H9 (cell line): ENCODE measurements around the gene TCF25. TPM values are rescaled to one million over a fixed set of nuclear protein-coding genes. Genes with fewer than 3 reads are reported as not detected.

Source experiments
- DNase-seq: peaks from one replicate; pipeline ENCODE4 v3.0.0-alpha.2; 2017
- H2AFZ ChIP-seq: one replicate; pipeline ENCODE4 v1.6.1; 2013; ENCODE audit warnings: mild to moderate bottlenecking, low read length, control low read depth, moderate library complexity
- H2AK5ac ChIP-seq: 2 replicates; pipeline ENCODE4 v1.6.1; 2013; ENCODE audit warnings: low read length, control low read depth, mixed read lengths; ENCODE audit not compliant: insufficient read length
- H2BK120ac ChIP-seq: one replicate; pipeline ENCODE4 v1.6.1; 2013; ENCODE audit warnings: low read depth, mild to moderate bottlenecking, low read length, control low read depth, inconsistent platforms; ENCODE audit not compliant: poor library complexity, severe bottlenecking
- H2BK12ac ChIP-seq: 2 replicates; pipeline ENCODE4 v1.6.1; 2013; ENCODE audit warnings: low read length, control low read depth, mixed read lengths, low read depth; ENCODE audit not compliant: insufficient read length
- H2BK15ac ChIP-seq: 2 replicates; pipeline ENCODE4 v1.6.1; 2013; ENCODE audit warnings: low read depth, low read length, control low read depth
- H2BK20ac ChIP-seq: one replicate; pipeline ENCODE4 v1.6.1; 2013; ENCODE audit warnings: low read depth, mild to moderate bottlenecking, low read length, control low read depth, inconsistent platforms; ENCODE audit not compliant: poor library complexity, severe bottlenecking
- H2BK5ac ChIP-seq: 2 replicates; pipeline ENCODE4 v1.6.1; 2013; ENCODE audit warnings: low read length, control low read depth, mixed read lengths; ENCODE audit not compliant: insufficient read length
- H3K14ac ChIP-seq: 2 replicates; pipeline ENCODE4 v1.6.1; 2013; ENCODE audit warnings: low read length, control low read depth; ENCODE audit not compliant: insufficient read depth
- H3K18ac ChIP-seq: 2 replicates; pipeline ENCODE4 v1.6.1; 2013; ENCODE audit warnings: low read depth, mild to moderate bottlenecking, mixed read lengths, low read length, control low read depth; ENCODE audit not compliant: insufficient read length
- H3K23ac ChIP-seq: 2 replicates; pipeline ENCODE4 v1.6.1; 2013; ENCODE audit warnings: low read length, control low read depth, mixed read lengths, low read depth; ENCODE audit not compliant: insufficient read length
- H3K23me2 ChIP-seq: 2 replicates; pipeline ENCODE4 v1.6.1; 2013; ENCODE audit warnings: low read depth, mild to moderate bottlenecking, mixed read lengths, low read length, control low read depth; ENCODE audit not compliant: insufficient read length, poor library complexity, severe bottlenecking
- H3K27ac ChIP-seq: 2 replicates; pipeline ENCODE4 v1.5.1; 2013; ENCODE audit warnings: low read length, control low read depth, mixed read lengths, low read depth; ENCODE audit not compliant: insufficient read length
- H3K27me3 ChIP-seq: 2 replicates; pipeline ENCODE4 v1.6.1; 2013; ENCODE audit warnings: low read length, control low read depth, inconsistent platforms; ENCODE audit not compliant: insufficient read depth
- H3K4ac ChIP-seq: 2 replicates; pipeline ENCODE4 v1.6.1; 2013; ENCODE audit warnings: low read depth, mild to moderate bottlenecking, control low read depth, inconsistent platforms, low read length, moderate library complexity
- H3K4me1 ChIP-seq: 2 replicates; pipeline ENCODE4 v1.6.1; 2013; ENCODE audit warnings: low read length, control low read depth, inconsistent platforms; ENCODE audit not compliant: insufficient read depth
- H3K4me2 ChIP-seq: 2 replicates; pipeline ENCODE4 v1.6.1; 2013; ENCODE audit warnings: low read length, control low read depth, mixed read lengths; ENCODE audit not compliant: insufficient read length, insufficient read depth
- H3K56ac ChIP-seq: 2 replicates; pipeline ENCODE4 v1.6.1; 2013; ENCODE audit warnings: low read depth, mild to moderate bottlenecking, mixed read lengths, low read length, control low read depth; ENCODE audit not compliant: insufficient read length
- H3K79me1 ChIP-seq: 2 replicates; pipeline ENCODE4 v1.6.1; 2013; ENCODE audit warnings: low read depth, mild to moderate bottlenecking, moderate library complexity, low read length, control low read depth, inconsistent platforms; ENCODE audit not compliant: insufficient read depth, poor library complexity, severe bottlenecking
- H3K79me2 ChIP-seq: 2 replicates; pipeline ENCODE4 v1.6.1; 2013; ENCODE audit warnings: low read length, control low read depth, inconsistent platforms; ENCODE audit not compliant: insufficient read depth
- H3K9ac ChIP-seq: 2 replicates; pipeline ENCODE4 v1.6.1; 2013; ENCODE audit warnings: low read length, control low read depth, mixed read lengths; ENCODE audit not compliant: insufficient read length; ENCODE audit errors: extremely low read depth
- H3K9me3 ChIP-seq: one replicate; pipeline ENCODE4 v1.6.1; 2013; ENCODE audit warnings: low read depth, low read length, inconsistent platforms; ENCODE audit not compliant: control insufficient read depth
- H3T11ph ChIP-seq: one replicate; pipeline ENCODE4 v1.6.1; 2013; ENCODE audit warnings: mild to moderate bottlenecking, low read length, control low read depth, inconsistent platforms
- H4K20me1 ChIP-seq: one replicate; pipeline ENCODE4 v1.6.1; 2013; ENCODE audit not compliant: control insufficient read depth, insufficient read length, insufficient read depth
- H4K5ac ChIP-seq: 2 replicates; pipeline ENCODE4 v1.6.1; 2013; ENCODE audit warnings: low read depth, mild to moderate bottlenecking, mixed read lengths, low read length, control low read depth; ENCODE audit not compliant: insufficient read length
- H4K8ac ChIP-seq: replicated peaks from 2 replicates; pipeline ENCODE4 v1.6.1; 2013; ENCODE audit warnings: low read length, control low read depth, mixed read lengths, low read depth; ENCODE audit not compliant: insufficient read length
- H4K91ac ChIP-seq: 2 replicates; pipeline ENCODE4 v1.6.1; 2013; ENCODE audit warnings: low read depth, mild to moderate bottlenecking, moderate library complexity, mixed read lengths, low read length, control low read depth; ENCODE audit not compliant: insufficient read length
- H3K27ac Mint-ChIP-seq, 3 experiments: 2 replicates in 2 of 3; 3 replicates in 1 of 3; pipeline ENCODE4 v1.8.0; 2020 to 2021; ENCODE audit warnings: mixed read lengths in 3 of 3, mild to moderate bottlenecking in 1 of 3, moderate library complexity in 1 of 3
- H3K27me3 Mint-ChIP-seq: 2 replicates; pipeline ENCODE4 v1.8.0; 2021; ENCODE audit warnings: low read depth, mild to moderate bottlenecking, moderate library complexity, mixed read lengths
- H3K36me3 Mint-ChIP-seq, 3 experiments: 2 replicates in 2 of 3; 3 replicates in 1 of 3; pipeline ENCODE4 v1.8.0; 2020 to 2021; ENCODE audit warnings: low read depth in 3 of 3, mixed read lengths in 3 of 3; ENCODE audit not compliant: insufficient read depth in 1 of 3
- H3K4me1 Mint-ChIP-seq, 2 experiments: 2 replicates each; pipeline ENCODE4 v1.8.0; 2020; ENCODE audit warnings: mixed read lengths in 2 of 2
- H3K4me3 Mint-ChIP-seq, 2 experiments: 2 replicates in 1 of 2; 3 replicates in 1 of 2; pipeline ENCODE4 v1.8.0; 2020 to 2021; ENCODE audit warnings: mild to moderate bottlenecking in 2 of 2, mixed read lengths in 2 of 2, moderate library complexity in 1 of 2
- H3K9me3 Mint-ChIP-seq, 2 experiments: 2 replicates in 1 of 2; 3 replicates in 1 of 2; pipeline ENCODE4 v1.8.0; 2020; ENCODE audit warnings: mild to moderate bottlenecking in 2 of 2, mixed read lengths in 2 of 2, moderate library complexity in 1 of 2
- CTCF ChIP-seq: fragments of 200-600 bp; sonication (generic); conservative IDR thresholded peaks from 3 replicates; pipeline ENCODE4 v1.8.0; 2021; ENCODE audit warnings: antibody characterized with exemption, mild to moderate bottlenecking
- WGBS: extraction: QIAGEN DNeasy Blood & Tissue Kit; methylation state at CpG from one replicate; pipeline ENCODE4 v1.1.7; 2013; ENCODE audit warnings: missing lambda C conversion rate, low lambda C conversion rate, mixed read lengths; ENCODE audit not compliant: insufficient read length; ENCODE audit errors: extremely low coverage; 5-methylcytosine and 5-hydroxymethylcytosine counted together
- total RNA-seq: library from RNA; stranded (reverse); gene quantifications from 2 replicates; pipeline ENCODE4 v1.2.1, GENCODE V29; 2021

Gene TCF25
- total RNA-seq, 1 experiment from 2014 or later = 109 TPM

GRCh38 chr16:89844739-89845339 lies 28.6 kb upstream of the TCF25 start:
- Mint-ChIP-seq H3K27me3 (no peaks in the 10 kb centered on the region), H3K9me3 (no peaks in the 10 kb centered on the region), H3K4me3 (no peak overlapping the region), H3K27ac (no peak overlapping the region), H3K36me3 (peaks cover 0 to 3% (median 0%) of the 10 kb centered on the region in 3 experiments; a peak in 1 of 7 replicates), H3K4me1 (peaks cover 5 to 8% of the 10 kb centered on the region in 2 experiments; a peak in 3 of 4 replicates)
- no peaks in the 10 kb centered on the region for H3K79me2 ChIP-seq
- H2BK20ac ChIP-seq = no peak overlapping the region
- no peak overlapping the region for H3K56ac ChIP-seq
- H3T11ph ChIP-seq = no peak overlapping the region
- no peak for TF ChIP-seq CTCF
- H2BK5ac ChIP-seq = no peak overlapping the region
- H4K8ac ChIP-seq = no peak overlapping the region
- H3K18ac ChIP-seq = no peak overlapping the region
- no peak overlapping the region for H3K9ac ChIP-seq
- H3K4ac ChIP-seq = no peak overlapping the region
- H3K14ac ChIP-seq = 0 out of 2 replicates have a peak overlapping the region, but pooled peaks have one; percentile 31
- H4K91ac ChIP-seq = no peak overlapping the region
- no peak overlapping the region for H2AK5ac ChIP-seq
- no peak overlapping the region for H3K27ac ChIP-seq
- H3K9me3 ChIP-seq = no peaks in the 10 kb centered on the region
- H2BK120ac ChIP-seq = no peak overlapping the region
- H3K23me2 ChIP-seq = no peaks in the 10 kb centered on the region
- H3K4me2 ChIP-seq = no peak overlapping the region
- H2BK15ac ChIP-seq = no peak overlapping the region
- no peak overlapping the region for H4K5ac ChIP-seq
- no peaks in the 10 kb centered on the region for H3K79me1 ChIP-seq
- WGBS = no CpG with 5 or more reads among the region's 13 CpGs
- H3K27me3 ChIP-seq = no peaks in the 10 kb centered on the region
- no peak for DNase-seq
- no peak overlapping the region for H3K23ac ChIP-seq
- no peak overlapping the region for H2BK12ac ChIP-seq
- H4K20me1 ChIP-seq = peaks cover 2% of the 10 kb centered on the region
- no peaks in the 10 kb centered on the region; the same call in 1 of the 2 replicates for H3K4me1 ChIP-seq
- H2AFZ ChIP-seq = no peak overlapping the region
